Measurements from ENCODE around the gene WWOX.

Gene WWOX

GRCh38 chr16:78278056-78278450, 178.6 kb downstream of the WWOX start:
- H3K4me3 ChIP-seq (ENCODE audit: low read depth, low read length), result no peak overlapping the region
- TF ChIP-seq CTCF (IDR thresholded peaks at IDR 0.05; ENCODE audit: insufficient read depth, low read depth, low read length, missing control alignments), result no peak
- no peak for DNase-seq (ENCODE audit: low read depth)

- DNase-seq (ENCODE audit: low read depth), result no peak
- no peak for TF ChIP-seq CTCF (IDR thresholded peaks at IDR 0.05; ENCODE audit: insufficient read depth, low read depth, low read length, missing control alignments)
- H3K4me3 ChIP-seq (ENCODE audit: low read depth, low read length), result no peak overlapping the region
Measured at GRCh38 chr16:78281115-78281514, 181.7 kb downstream of the WWOX start.

GRCh38 chr16:78283548-78284251, 184.2 kb downstream of the WWOX start:
- H3K4me3 ChIP-seq (ENCODE audit: low read depth, low read length), result no peak overlapping the region
- no peak for DNase-seq (ENCODE audit: low read depth)
- no peak for TF ChIP-seq CTCF (IDR thresholded peaks at IDR 0.05; ENCODE audit: insufficient read depth, low read depth, low read length, missing control alignments)

GRCh38 chr16:78284326-78284725, 184.9 kb downstream of the WWOX start:
- no peak overlapping the region for H3K4me3 ChIP-seq (ENCODE audit: low read depth, low read length)
- no peak for TF ChIP-seq CTCF (IDR thresholded peaks at IDR 0.05; ENCODE audit: insufficient read depth, low read depth, low read length, missing control alignments)

GRCh38 chr16:78284957-78285434, 185.5 kb downstream of the WWOX start:
- no peak overlapping the region for H3K4me3 ChIP-seq (ENCODE audit: low read depth, low read length)
- no peak for DNase-seq (ENCODE audit: low read depth)
- no peak for TF ChIP-seq CTCF (IDR thresholded peaks at IDR 0.05; ENCODE audit: insufficient read depth, low read depth, low read length, missing control alignments)

More at GRCh38 chr16:78284326-78284725, 184.9 kb downstream of the WWOX start:
- no peak for DNase-seq (ENCODE audit: low read depth)

- no peak for TF ChIP-seq CTCF (IDR thresholded peaks at IDR 0.05; ENCODE audit: insufficient read depth, low read depth, low read length, missing control alignments)
- H3K4me3 ChIP-seq (ENCODE audit: low read depth, low read length), result no peak overlapping the region
- DNase-seq (ENCODE audit: low read depth), result no peak
Measured at GRCh38 chr16:78285437-78285922, 186.0 kb downstream of the WWOX start.

- no peak for TF ChIP-seq CTCF (IDR thresholded peaks at IDR 0.05; ENCODE audit: insufficient read depth, low read depth, low read length, missing control alignments)
Measured at GRCh38 chr16:78286065-78286464, 186.6 kb downstream of the WWOX start.

More at GRCh38 chr16:78286065-78286464, 186.6 kb downstream of the WWOX start:
- DNase-seq (ENCODE audit: low read depth), result no peak
- H3K4me3 ChIP-seq (ENCODE audit: low read depth, low read length), result no peak overlapping the region
